ENCODE measurements around the gene STUM.

GRCh38 chr1:226549937-226550671 is 1.5 kb downstream of the STUM start:
- TF ChIP-seq POLR2A (IDR thresholded peaks at IDR 0.05; ENCODE audit: low read length) (no peak), GATA1 (IDR thresholded peaks at IDR 0.05; ENCODE audit: low read depth, low read length) (no peak)

Measured in erythroblast (primary cell).